ENCODE data around the gene EHD4. TPM values are rescaled to one million over a fixed set of nuclear protein-coding genes. Genes with fewer than 3 reads are reported as not detected.

EHD4 gene
- total and polyA plus RNA-seq, 2 donors (not counting 1 experiment from before 2014, with no cell fraction given), result 19.3 to 22.0 TPM

GRCh38 chr15:41871175-41871905 lies 101.0 kb downstream of the EHD4 start:
- Histone ChIP-seq H2AFZ (ENCODE audit: low read length) (no peak overlapping the region), H3K27ac (ENCODE audit: insufficient read depth, low read length) (no peak overlapping the region), H3K4me2 (ENCODE audit: extremely low read depth, insufficient read depth, low read length) (no peak overlapping the region), H3K9ac (ENCODE audit: insufficient read depth, low read length) (no peak overlapping the region), H3K79me2 (ENCODE audit: control insufficient read depth, insufficient read depth, low read length) (no peaks in the 10 kb centered on the region), H3K36me3 (ENCODE audit: control insufficient read depth, insufficient read depth, low read length) (no peaks in the 10 kb centered on the region), H3K27me3 (ENCODE audit: control insufficient read depth, insufficient read depth, low read length) (no peaks in the 10 kb centered on the region), H3K4me1 (ENCODE audit: control insufficient read depth, extremely low read depth, insufficient read depth, low read length) (peaks cover 6% of the 10 kb centered on the region), H3K9me3 (ENCODE audit: control insufficient read depth, insufficient read depth, low read depth, low read length) (no peaks in the 10 kb centered on the region), H3K4me3 (replicated peaks in 1 of 4; ENCODE audit: control extremely low read depth in 1 of 4, insufficient read depth in 1 of 4, low read depth in 3 of 4, low read length in 4 of 4) (no peak overlapping the region), H4K20me1 (ENCODE audit: control insufficient read depth, extremely low read depth, insufficient read depth, low read length) (no peaks in the 10 kb centered on the region)
- TF ChIP-seq CTCF (conservative IDR thresholded peaks at IDR 0.05 in 1 of 2, IDR thresholded peaks at IDR 0.05 in 1 of 2; ENCODE audit: low read depth in 1 of 2, low read length in 2 of 2) (no peak), EZH2 (IDR thresholded peaks at IDR 0.05; ENCODE audit: low read length, missing control alignments) (no peak)
- no peak for DNase-seq (ENCODE audit: low read depth in 2 of 2)

GRCh38 chr15:41870689-41871081 lies 101.7 kb downstream of the EHD4 start:
- no peaks in the 10 kb centered on the region for H3K36me3 ChIP-seq (ENCODE audit: control insufficient read depth, insufficient read depth, low read length)
- TF ChIP-seq EZH2 (IDR thresholded peaks at IDR 0.05; ENCODE audit: low read length, missing control alignments) (no peak), CTCF (conservative IDR thresholded peaks at IDR 0.05 in 1 of 2, IDR thresholded peaks at IDR 0.05 in 1 of 2; ENCODE audit: low read depth in 1 of 2, low read length in 2 of 2) (no peak)
- H3K4me1 ChIP-seq (ENCODE audit: control insufficient read depth, extremely low read depth, insufficient read depth, low read length), result peaks cover 6% of the 10 kb centered on the region
- H2AFZ ChIP-seq (ENCODE audit: low read length), result no peak overlapping the region
- H4K20me1 ChIP-seq (ENCODE audit: control insufficient read depth, extremely low read depth, insufficient read depth, low read length), result no peaks in the 10 kb centered on the region
- no peak overlapping the region for H3K9ac ChIP-seq (ENCODE audit: insufficient read depth, low read length)
- H3K4me3 ChIP-seq (replicated peaks in 1 of 4; ENCODE audit: control extremely low read depth in 1 of 4, insufficient read depth in 1 of 4, low read depth in 3 of 4, low read length in 4 of 4), result no peak overlapping the region
- no peak overlapping the region for H3K4me2 ChIP-seq (ENCODE audit: extremely low read depth, insufficient read depth, low read length)
- no peaks in the 10 kb centered on the region for H3K79me2 ChIP-seq (ENCODE audit: control insufficient read depth, insufficient read depth, low read length)
- H3K27ac ChIP-seq (ENCODE audit: insufficient read depth, low read length), result no peak overlapping the region
- DNase-seq (ENCODE audit: low read depth in 2 of 2), result peak; percentile 80
- no peaks in the 10 kb centered on the region for H3K9me3 ChIP-seq (ENCODE audit: control insufficient read depth, insufficient read depth, low read depth, low read length)
- H3K27me3 ChIP-seq (ENCODE audit: control insufficient read depth, insufficient read depth, low read length), result no peaks in the 10 kb centered on the region

GRCh38 chr15:41869770-41870688 lies 102.3 kb downstream of the EHD4 start:
- Histone ChIP-seq H3K36me3 (ENCODE audit: control insufficient read depth, insufficient read depth, low read length) (no peaks in the 10 kb centered on the region), H3K4me3 (replicated peaks in 1 of 4; ENCODE audit: control extremely low read depth in 1 of 4, insufficient read depth in 1 of 4, low read depth in 3 of 4, low read length in 4 of 4) (no peak overlapping the region), H3K4me1 (ENCODE audit: control insufficient read depth, extremely low read depth, insufficient read depth, low read length) (peaks cover 6% of the 10 kb centered on the region), H2AFZ (ENCODE audit: low read length) (no peak overlapping the region), H3K4me2 (ENCODE audit: extremely low read depth, insufficient read depth, low read length) (no peak overlapping the region), H3K9ac (ENCODE audit: insufficient read depth, low read length) (no peak overlapping the region), H3K9me3 (ENCODE audit: control insufficient read depth, insufficient read depth, low read depth, low read length) (no peaks in the 10 kb centered on the region), H3K27me3 (ENCODE audit: control insufficient read depth, insufficient read depth, low read length) (no peaks in the 10 kb centered on the region), H3K79me2 (ENCODE audit: control insufficient read depth, insufficient read depth, low read length) (no peaks in the 10 kb centered on the region), H3K27ac (ENCODE audit: insufficient read depth, low read length) (no peak overlapping the region), H4K20me1 (ENCODE audit: control insufficient read depth, extremely low read depth, insufficient read depth, low read length) (no peaks in the 10 kb centered on the region)
- no peak for DNase-seq (ENCODE audit: low read depth in 2 of 2)
- TF ChIP-seq EZH2 (IDR thresholded peaks at IDR 0.05; ENCODE audit: low read length, missing control alignments), result no peak
- TF ChIP-seq CTCF (conservative IDR thresholded peaks at IDR 0.05 in 1 of 2, IDR thresholded peaks at IDR 0.05 in 1 of 2; ENCODE audit: low read depth in 1 of 2, low read length in 2 of 2), result no peak

Measured in fibroblast of lung (primary cell).